ENCODE measurements around the gene KREMEN2. TPM values are rescaled to one million over a fixed set of nuclear protein-coding genes. Genes with fewer than 3 reads are reported as not detected.

The KREMEN2 gene
- total and polyA plus RNA-seq, 9 of the 15 experiments (the other 6 are each of a cell fraction or from before 2014, with no cell fraction given): 0.04 to 7.7 (median 1.5) TPM; not detected in 1

- TF ChIP-seq USF2 (CRISPR knock-in tag; IDR thresholded peaks at IDR 0.05): peak; percentile 64
- TF ChIP-seq HES1 (IDR thresholded peaks at IDR 0.05; ENCODE audit: low read depth): no peak
- no peak for TF ChIP-seq ZFPM2 (CRISPR knock-in tag; IDR thresholded peaks at IDR 0.05)
- no peak for TF ChIP-seq BRD4 (IDR thresholded peaks at IDR 0.05)
- TF ChIP-seq CLOCK (CRISPR knock-in tag; IDR thresholded peaks at IDR 0.05; ENCODE audit: borderline replicate concordance): no peak
- TF ChIP-seq POLR3A (IDR thresholded peaks at IDR 0.05; ENCODE audit: borderline replicate concordance, extremely low read depth, insufficient read depth, insufficient read length): no peak
- TF ChIP-seq ZNF830 (CRISPR knock-in tag; IDR thresholded peaks at IDR 0.05): no peak
- no peak for TF ChIP-seq ETV1 (tag; conservative IDR thresholded peaks at IDR 0.05; ENCODE audit: low read depth)
- no peak for TF ChIP-seq RBM39 (optimal IDR thresholded peaks at IDR 0.05; ENCODE audit: low read depth, low read length)
- no peak for TF ChIP-seq ZNF561 (CRISPR knock-in tag; conservative IDR thresholded peaks at IDR 0.05)
- TF ChIP-seq ZNF277 (CRISPR knock-in tag; IDR thresholded peaks at IDR 0.05; ENCODE audit: borderline replicate concordance): no peak
- no peak for TF ChIP-seq MCM2 (IDR thresholded peaks at IDR 0.05; ENCODE audit: low read depth)
- no peak for TF ChIP-seq DACH1 (IDR thresholded peaks at IDR 0.05; ENCODE audit: partially characterized antibody)
- TF ChIP-seq ZNF511 (CRISPR knock-in tag; IDR thresholded peaks at IDR 0.05): no peak
- TF ChIP-seq FOXP4 (CRISPR knock-in tag; IDR thresholded peaks at IDR 0.05; ENCODE audit: borderline replicate concordance): no peak
- TF ChIP-seq PTRF (tag; IDR thresholded peaks at IDR 0.05): no peak
- TF ChIP-seq ZNF707 (CRISPR knock-in tag; conservative IDR thresholded peaks at IDR 0.05): no peak
- TF ChIP-seq ERF (CRISPR knock-in tag; IDR thresholded peaks at IDR 0.05): no peak
Measured at GRCh38 chr16:3004781-3005284, 40.8 kb downstream of the KREMEN2 start (continued).

Measured in K562 (cell line).